DLD1 (cell line): ENCODE measurements around the gene AHNAK.

Source experiments
- in situ Hi-C: cut with HindIII; loops from 2 replicates; pipeline ENCODE4 v1.10.0; 2017; ENCODE audit warnings: low sequenced_read_pairs

The AHNAK gene

GRCh38 chr11:62419314-62419929 is 127.2 kb downstream of the AHNAK start:
- in situ Hi-C loops, result no loop called here

DNA sequence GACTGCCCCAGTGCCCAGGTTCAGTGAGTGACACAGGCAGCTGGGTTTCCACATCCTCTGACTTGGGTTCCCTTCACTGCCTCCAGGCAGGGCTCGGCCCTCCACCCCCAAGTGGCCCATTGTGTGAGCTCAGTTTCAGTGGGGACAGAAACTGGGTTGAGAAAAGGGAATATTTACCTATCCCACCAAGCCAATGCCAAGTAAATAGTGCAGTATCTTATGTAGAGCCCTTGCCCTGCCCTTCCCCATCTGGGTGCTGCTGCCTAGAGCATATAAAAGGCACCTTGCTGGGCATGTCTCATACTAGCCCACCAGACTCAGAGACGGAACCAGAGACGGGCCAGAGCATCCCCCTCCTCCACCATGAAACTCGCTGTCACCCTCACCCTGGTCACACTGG is 127.9 kb downstream of the AHNAK start, which contains the start of gene SCGB1A1:
TSS of gene SCGB1A1 (plus strand) at position 301 of the 400 bp plus-strand sequence. CDS start at position 364, 63 bp downstream.
- in situ Hi-C loops, result no loop called here

DNA sequence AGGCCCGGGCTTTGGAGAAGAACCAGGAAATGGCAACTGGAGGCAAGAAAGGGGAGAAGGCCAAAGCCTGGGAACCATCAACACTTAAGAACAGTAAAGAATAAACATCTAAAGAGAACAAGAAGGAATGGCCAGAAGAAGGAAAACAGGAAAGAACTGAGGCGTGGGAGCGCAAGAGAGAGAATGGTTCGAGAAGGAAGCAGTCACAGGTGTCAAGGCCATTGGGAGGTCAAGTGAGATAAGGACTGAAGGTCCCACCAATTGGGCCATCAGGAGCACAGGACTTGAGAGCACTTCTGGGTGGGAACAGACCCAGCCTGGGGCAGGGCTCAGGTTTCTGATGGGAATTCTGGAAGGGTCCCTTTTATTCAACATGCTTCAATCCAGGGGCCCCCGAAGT is 128.5 kb downstream of the AHNAK start:
- in situ Hi-C loops, result no loop called here

GRCh38 chr11:62416596-62416995 is 130.0 kb downstream of the AHNAK start:
- in situ Hi-C loops, result no loop called here

- in situ Hi-C loops, result no loop called here
Measured at GRCh38 chr11:62413060-62413696, 133.4 kb downstream of the AHNAK start.

DNA sequence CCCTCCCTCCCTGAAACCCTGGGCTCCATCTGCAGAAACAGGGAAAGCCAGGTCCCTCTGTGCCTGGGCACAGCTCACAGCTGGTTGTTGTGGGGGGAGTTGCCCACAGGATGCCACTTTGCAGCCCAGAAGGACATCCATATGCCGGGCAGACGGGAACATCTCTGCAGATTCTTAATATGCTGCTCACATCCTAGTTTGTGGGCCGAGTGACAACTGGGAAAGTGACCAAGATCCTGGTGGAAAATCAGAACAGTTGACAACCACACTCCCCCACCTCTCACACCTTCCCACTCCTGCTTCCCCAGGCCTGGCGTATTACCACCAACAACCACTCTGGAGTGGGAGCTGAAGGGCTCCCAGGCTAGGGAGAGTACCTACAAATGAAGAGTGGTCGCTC is 135.1 kb downstream of the AHNAK start:
- in situ Hi-C loops, result no loop called here

DNA sequence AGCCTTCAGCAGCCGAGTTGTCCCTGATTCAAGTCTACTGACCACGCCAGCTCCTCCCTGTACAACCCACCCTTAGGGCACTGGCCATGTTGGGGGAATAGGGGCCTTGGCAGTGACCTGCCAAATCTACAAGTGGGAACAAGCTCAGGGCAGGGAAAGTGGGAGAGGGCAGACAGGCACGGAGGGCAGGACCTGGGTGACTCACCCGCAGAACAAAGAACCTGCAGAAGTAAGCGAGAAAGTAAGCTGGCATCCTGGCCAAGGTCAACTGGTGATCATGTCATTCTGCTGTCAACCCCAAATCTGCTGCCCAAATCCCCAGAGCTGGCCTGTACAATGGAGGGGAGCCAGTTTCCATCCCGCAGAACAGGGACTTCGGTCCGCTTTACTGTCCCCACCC is 135.6 kb downstream of the AHNAK start:
- in situ Hi-C loops, result no loop called here

- in situ Hi-C loops, result no loop called here
Measured at GRCh38 chr11:62409831-62410230, 136.8 kb downstream of the AHNAK start.

DNA sequence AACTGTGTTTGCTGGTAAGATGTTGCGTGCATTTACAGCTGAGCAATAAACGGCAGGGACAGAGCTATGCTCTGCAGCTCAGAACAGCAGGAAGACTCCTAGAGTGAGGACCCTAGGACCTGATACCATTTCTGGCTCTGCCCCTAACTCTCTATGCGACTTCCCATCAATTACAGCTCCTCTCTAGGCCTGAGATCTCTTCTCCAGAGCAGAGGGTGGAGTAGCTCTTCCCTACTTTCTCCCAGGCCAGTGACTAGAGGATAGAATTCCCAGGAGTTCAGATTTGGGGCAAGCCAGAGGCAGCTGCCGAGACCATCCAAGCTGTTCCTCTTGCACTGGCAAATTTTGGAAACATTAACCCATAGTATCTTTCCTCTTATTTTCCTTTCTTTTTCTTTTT is 140.6 kb downstream of the AHNAK start:
- in situ Hi-C loops, result no loop called here

- in situ Hi-C loops, result no loop called here
Measured at GRCh38 chr11:62404901-62405300, 141.7 kb downstream of the AHNAK start.

- in situ Hi-C loops, result no loop called here
Measured at GRCh38 chr11:62404435-62404834, 142.2 kb downstream of the AHNAK start.

DNA sequence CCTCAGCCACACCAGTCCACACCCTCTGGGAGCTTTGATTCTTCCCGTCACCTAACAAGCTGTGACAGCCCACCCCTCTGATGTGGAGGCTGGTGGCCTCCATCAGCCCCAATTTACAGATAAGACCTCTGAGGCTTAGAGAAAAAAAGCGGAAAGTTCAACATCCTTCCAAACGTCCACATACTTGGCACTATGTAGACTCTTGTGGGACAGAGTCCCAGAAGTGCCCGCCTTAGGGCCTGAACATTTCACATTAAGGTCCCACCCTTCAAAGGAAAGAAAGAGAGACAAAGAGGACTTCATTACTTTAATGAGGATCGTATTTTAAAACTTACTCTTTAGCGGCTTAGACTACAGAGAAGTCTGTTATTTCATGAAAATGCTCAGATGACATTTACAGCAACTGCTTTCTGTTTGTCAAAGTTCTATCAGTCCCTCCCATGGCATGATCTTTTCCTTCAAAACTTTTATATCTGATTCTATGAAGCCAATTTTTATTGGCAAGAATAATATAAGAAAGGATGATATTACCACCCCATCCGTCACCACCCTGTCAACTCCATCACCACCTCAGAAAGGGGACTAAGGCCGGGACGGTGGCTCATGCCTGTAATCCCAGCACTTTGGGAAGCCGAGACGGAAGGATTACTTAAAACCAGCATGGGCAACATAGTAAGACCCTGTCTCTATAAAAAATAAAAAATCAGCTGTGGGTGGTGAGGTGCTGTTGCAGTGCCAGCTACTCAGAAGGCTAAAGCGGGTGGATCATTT is 143.5 kb downstream of the AHNAK start:
- in situ Hi-C loops, result no loop called here

DNA sequence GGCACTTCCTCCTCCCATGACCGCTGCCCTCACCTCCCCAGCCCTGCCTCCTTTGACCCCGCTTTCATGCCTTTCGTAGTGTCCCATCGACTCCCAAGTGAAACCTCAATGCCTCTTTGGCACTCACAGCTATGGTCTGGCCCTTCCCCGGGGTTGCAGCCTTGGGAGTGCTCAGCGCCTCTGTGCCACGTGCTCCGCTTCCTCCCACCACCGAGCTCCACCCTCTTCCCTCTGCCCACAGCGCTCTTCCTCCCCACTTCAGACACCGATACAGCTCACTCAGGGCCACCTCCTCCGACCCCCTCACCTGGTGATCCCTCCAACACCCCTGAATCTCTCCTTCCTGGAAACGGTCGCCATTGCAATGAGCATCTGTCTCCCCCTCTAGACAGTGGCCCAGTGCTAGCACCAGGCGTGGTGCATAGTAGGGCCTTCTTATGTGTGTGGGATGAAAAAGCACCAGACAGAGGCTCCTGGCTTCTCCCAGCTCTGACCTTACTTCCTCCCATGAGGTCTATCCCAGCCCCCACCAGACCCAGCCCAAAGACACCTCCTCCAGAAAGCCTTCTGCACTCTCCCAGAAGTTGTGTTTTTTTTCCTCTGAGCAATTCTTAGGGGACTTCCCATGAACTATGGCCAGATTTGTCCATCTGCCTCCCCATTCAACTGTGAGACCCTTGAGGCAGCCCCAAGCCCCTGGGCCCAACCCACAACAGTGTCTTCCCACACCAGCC is 144.2 kb downstream of the AHNAK start:
- in situ Hi-C loops, result no loop called here

- in situ Hi-C loops, result no loop called here
Measured at GRCh38 chr11:62401811-62402210, 144.8 kb downstream of the AHNAK start.

DNA sequence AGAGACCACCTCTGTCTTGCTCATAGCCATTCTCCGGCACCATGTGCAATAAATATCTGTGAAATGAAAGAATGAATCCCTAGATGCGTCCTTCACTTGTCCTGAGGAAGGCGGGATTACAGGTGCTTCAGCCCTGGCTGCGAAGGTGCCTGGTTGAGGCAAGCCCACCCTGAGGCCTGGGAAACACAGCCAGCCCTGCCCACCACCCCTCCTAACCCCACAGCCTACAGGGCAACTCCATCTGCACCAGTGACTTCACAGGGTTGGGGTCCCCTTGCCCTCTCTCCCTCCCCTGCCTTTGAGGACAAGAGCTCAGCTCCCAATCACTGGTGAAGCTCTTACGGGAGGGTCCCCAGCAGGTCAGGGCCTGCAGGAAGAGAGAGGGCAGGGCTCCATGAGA is 145.2 kb downstream of the AHNAK start:
- in situ Hi-C loops, result no loop called here

GRCh38 chr11:62400760-62401159 is 145.8 kb downstream of the AHNAK start:
- in situ Hi-C loops, result no loop called here

- in situ Hi-C loops, result no loop called here
Measured at GRCh38 chr11:62400281-62400680, 146.3 kb downstream of the AHNAK start.

GRCh38 chr11:62399878-62400266 is 146.7 kb downstream of the AHNAK start:
- in situ Hi-C loops, result no loop called here

- in situ Hi-C loops, result no loop called here
Measured at GRCh38 chr11:62399172-62399877, 147.3 kb downstream of the AHNAK start.
